ENCODE results near the gene SCCPDH.

Gene SCCPDH

GRCh38 chr1:246753670-246754535, 29.7 kb downstream of the SCCPDH start:
- TF ChIP-seq POLR2A (IDR thresholded peaks at IDR 0.05; ENCODE audit: extremely low read depth, insufficient read length) (no peak), MYC (IDR thresholded peaks at IDR 0.05; ENCODE audit: low read depth, low read length) (no peak), MAX (IDR thresholded peaks at IDR 0.05; ENCODE audit: low read depth, low read length) (peak; percentile 4; the same call in 1 of the 2 replicates), CTCF (IDR thresholded peaks at IDR 0.05; ENCODE audit: low read depth, low read length) (peak; percentile 65)
- peak; percentile 84 for DNase-seq (ENCODE audit: low read depth)
- H3K4me3 ChIP-seq (ENCODE audit: low read depth, low read length): no peak overlapping the region

GRCh38 chr1:246755419-246755818, 31.2 kb downstream of the SCCPDH start:
- no peak overlapping the region for H3K4me3 ChIP-seq (ENCODE audit: low read depth, low read length)
- TF ChIP-seq POLR2A (IDR thresholded peaks at IDR 0.05; ENCODE audit: extremely low read depth, insufficient read length): no peak
- DNase-seq (ENCODE audit: low read depth): no peak

- H3K4me3 ChIP-seq (ENCODE audit: low read depth, low read length): no peak overlapping the region
- no peak for TF ChIP-seq MAX (IDR thresholded peaks at IDR 0.05; ENCODE audit: low read depth, low read length)
- TF ChIP-seq MYC (IDR thresholded peaks at IDR 0.05; ENCODE audit: low read depth, low read length): no peak
- no peak for TF ChIP-seq POLR2A (IDR thresholded peaks at IDR 0.05; ENCODE audit: extremely low read depth, insufficient read length)
- no peak for TF ChIP-seq CTCF (IDR thresholded peaks at IDR 0.05; ENCODE audit: low read depth, low read length)
- DNase-seq (ENCODE audit: low read depth): no peak
Observed at GRCh38 chr1:246760422-246761347, 36.5 kb downstream of the SCCPDH start.

- no peak for DNase-seq (ENCODE audit: low read depth)
- no peak overlapping the region for H3K4me3 ChIP-seq (ENCODE audit: low read depth, low read length)
- TF ChIP-seq POLR2A (IDR thresholded peaks at IDR 0.05; ENCODE audit: extremely low read depth, insufficient read length) (no peak), CTCF (IDR thresholded peaks at IDR 0.05; ENCODE audit: low read depth, low read length) (no peak), MYC (IDR thresholded peaks at IDR 0.05; ENCODE audit: low read depth, low read length) (no peak)
Observed at GRCh38 chr1:246761396-246761795, 37.2 kb downstream of the SCCPDH start.

- TF ChIP-seq MAX (IDR thresholded peaks at IDR 0.05; ENCODE audit: low read depth, low read length): no peak
- TF ChIP-seq CTCF (IDR thresholded peaks at IDR 0.05; ENCODE audit: low read depth, low read length): no peak
- no peak for TF ChIP-seq MYC (IDR thresholded peaks at IDR 0.05; ENCODE audit: low read depth, low read length)
- TF ChIP-seq POLR2A (IDR thresholded peaks at IDR 0.05; ENCODE audit: extremely low read depth, insufficient read length): no peak
- DNase-seq (ENCODE audit: low read depth): no peak
- no peak overlapping the region for H3K4me3 ChIP-seq (ENCODE audit: low read depth, low read length)
Observed at GRCh38 chr1:246765521-246765920, 41.3 kb downstream of the SCCPDH start.

GRCh38 chr1:246768403-246769020, 44.3 kb downstream of the SCCPDH start:
- no peak overlapping the region for H3K4me3 ChIP-seq (ENCODE audit: low read depth, low read length)
- TF ChIP-seq POLR2A (IDR thresholded peaks at IDR 0.05; ENCODE audit: extremely low read depth, insufficient read length) (no peak), CTCF (IDR thresholded peaks at IDR 0.05; ENCODE audit: low read depth, low read length) (no peak), MAX (IDR thresholded peaks at IDR 0.05; ENCODE audit: low read depth, low read length) (no peak), MYC (IDR thresholded peaks at IDR 0.05; ENCODE audit: low read depth, low read length) (no peak)
- DNase-seq (ENCODE audit: low read depth): no peak
